Stimulated activated naive CD8-positive, alpha-beta T cell treated with anti-CD3 and anti-CD28 coated beads, Interleukin-15, amount 100 ng/mL, for 72 hours (primary cell): Measurements from ENCODE around the gene COPS4.
"Not testable (repeated sequence)": the region's sequence is repeated elsewhere in the genome, so short reads cannot be mapped to it uniquely, and the experiment has no call there.

ENCODE experiments used
- ATAC-seq: fragments of 150-1000 bp; cut with Tn5 transposase; 2 replicates; pipeline ENCODE4 v1.10.0; 2021; ENCODE audit warnings: mild to moderate bottlenecking, moderate library complexity
- DNase-seq, 2 donors: peaks; one replicate each; pipeline ENCODE4 v3.0.0; 2021 to 2022
- H3K27ac Mint-ChIP-seq, 2 donors: one replicate each; pipeline ENCODE4 v1.8.0; 2022; ENCODE audit warnings: mild to moderate bottlenecking in 2 of 2, mixed read lengths in 2 of 2, moderate library complexity in 2 of 2
- H3K27me3 Mint-ChIP-seq: one replicate; pipeline ENCODE4 v1.8.0; 2022; ENCODE audit warnings: mixed read lengths
- H3K4me1 Mint-ChIP-seq: one replicate; pipeline ENCODE4 v1.8.0; 2022; ENCODE audit warnings: mild to moderate bottlenecking, mixed read lengths
- H3K4me3 Mint-ChIP-seq, 2 donors: one replicate each; pipeline ENCODE4 v1.8.0; 2022; ENCODE audit warnings: mild to moderate bottlenecking in 2 of 2, mixed read lengths in 2 of 2, moderate library complexity in 1 of 2
- H3K9me3 Mint-ChIP-seq, 2 donors: one replicate each; pipeline ENCODE4 v1.8.0; 2022; ENCODE audit warnings: mixed read lengths in 2 of 2

Gene COPS4

DNA sequence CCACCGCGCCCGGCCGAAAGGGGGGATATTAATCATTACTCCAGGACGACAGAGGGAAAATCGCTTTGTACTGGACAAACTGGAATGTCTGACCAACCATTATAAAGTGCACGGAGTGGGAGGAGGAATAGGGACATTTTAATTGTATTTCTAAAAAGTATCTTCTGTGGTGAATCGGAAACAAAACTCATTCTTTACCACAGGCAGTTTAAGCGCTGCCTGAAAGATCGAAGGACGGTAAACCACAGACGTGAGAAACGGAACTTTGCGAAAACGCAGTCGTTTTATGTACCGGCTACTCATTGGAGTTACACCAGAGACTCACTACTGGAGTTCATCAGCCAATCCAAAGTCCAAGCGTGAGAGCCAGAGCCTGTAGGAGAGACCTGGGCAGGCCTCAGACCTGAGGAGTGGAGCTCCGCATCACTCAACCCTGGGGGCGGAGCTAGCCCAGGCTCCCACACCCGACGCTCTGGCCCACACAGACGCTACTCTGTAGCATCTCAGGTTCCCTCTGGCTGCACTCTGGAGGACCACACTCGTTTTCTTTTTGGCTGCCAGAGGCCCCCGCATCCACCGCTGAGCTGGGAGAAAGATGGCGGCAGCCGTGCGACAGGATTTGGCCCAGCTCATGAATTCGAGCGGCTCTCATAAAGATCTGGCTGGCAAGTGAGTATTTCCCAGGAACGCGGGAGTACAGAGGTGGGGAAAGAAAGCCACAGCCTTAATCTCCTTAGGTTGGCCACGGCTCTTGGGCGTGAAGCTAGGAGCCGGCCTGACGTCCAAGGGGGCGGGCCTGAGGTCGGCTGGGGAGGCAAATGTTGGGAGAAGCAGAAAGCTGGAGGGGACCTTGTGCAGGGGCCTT, at the start of gene COPS4:
TSS of gene COPS4 (plus strand) at position 554 of the 865 bp plus-strand sequence. CDS start at position 596, 42 bp downstream.
- Mint-ChIP-seq H3K4me3 (peak within 1 kb of the TSS; percentile 96 to 97), H3K27ac (peak within 1 kb of the TSS; percentile 100), H3K27me3 (no peaks in the 10 kb centered on the region), H3K9me3 (no peaks in the 10 kb centered on the region), H3K4me1 (peaks cover 30% of the 10 kb centered on the region)
- DNase-seq, result peak; percentile 93 to 98
- peak; percentile 99 for ATAC-seq

DNA sequence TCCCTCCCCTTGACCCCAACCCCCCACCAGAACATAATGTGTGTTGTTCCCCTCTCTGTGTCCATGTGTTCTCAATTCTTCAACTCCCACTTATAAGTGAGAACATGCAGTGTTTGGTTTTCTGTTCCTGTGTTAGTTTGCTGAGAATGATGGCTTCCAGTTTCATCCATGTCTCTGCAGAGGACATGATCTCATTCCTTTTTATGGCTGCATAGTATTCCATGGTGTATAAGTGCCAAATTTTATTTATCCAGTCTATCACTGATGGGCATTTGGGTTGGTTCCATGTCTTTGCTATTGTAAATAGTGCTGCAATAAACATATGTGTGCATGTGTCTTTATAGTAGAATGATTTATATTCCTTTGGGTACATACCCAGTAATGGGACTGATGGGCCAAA, 47.5 kb upstream of the COPS4 start:
- peaks cover 41% of the 10 kb centered on the region for H3K4me1 Mint-ChIP-seq
- H3K4me3 Mint-ChIP-seq, H3K9me3 Mint-ChIP-seq, H3K27me3 Mint-ChIP-seq, H3K27ac Mint-ChIP-seq, ATAC-seq, DNase-seq: not testable (repeated sequence)

DNA sequence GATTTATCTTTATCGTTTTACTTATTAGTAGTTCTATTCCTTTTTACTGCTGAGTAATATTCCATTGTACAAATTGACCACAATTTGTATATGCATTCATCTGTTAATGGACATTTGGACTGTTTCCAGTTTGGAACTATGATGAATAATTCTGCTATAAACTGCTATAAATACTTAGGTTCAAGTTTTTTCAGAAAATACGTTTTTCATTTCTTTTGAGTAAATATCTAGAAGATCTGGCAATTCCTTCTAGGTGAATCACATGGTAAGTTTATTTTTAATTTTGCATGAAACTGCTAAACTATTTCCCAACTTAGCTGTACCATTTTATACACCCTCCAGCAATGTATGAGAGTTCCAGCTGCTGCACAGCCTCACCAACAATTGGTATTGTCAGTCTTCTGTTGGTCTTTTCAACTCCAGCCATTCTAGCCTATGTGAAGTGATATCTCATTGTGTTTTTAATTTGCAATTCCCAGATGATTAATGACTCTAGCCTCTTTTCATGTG, 46.6 kb upstream of the COPS4 start:
- no peaks in the 10 kb centered on the region for H3K9me3 Mint-ChIP-seq
- H3K27ac Mint-ChIP-seq, result no peak overlapping the region
- ATAC-seq (no peak), DNase-seq (no peak)
- H3K4me1 Mint-ChIP-seq, result peaks cover 45% of the 10 kb centered on the region
- H3K27me3 Mint-ChIP-seq, result no peaks in the 10 kb centered on the region
- no peak overlapping the region for H3K4me3 Mint-ChIP-seq

DNA sequence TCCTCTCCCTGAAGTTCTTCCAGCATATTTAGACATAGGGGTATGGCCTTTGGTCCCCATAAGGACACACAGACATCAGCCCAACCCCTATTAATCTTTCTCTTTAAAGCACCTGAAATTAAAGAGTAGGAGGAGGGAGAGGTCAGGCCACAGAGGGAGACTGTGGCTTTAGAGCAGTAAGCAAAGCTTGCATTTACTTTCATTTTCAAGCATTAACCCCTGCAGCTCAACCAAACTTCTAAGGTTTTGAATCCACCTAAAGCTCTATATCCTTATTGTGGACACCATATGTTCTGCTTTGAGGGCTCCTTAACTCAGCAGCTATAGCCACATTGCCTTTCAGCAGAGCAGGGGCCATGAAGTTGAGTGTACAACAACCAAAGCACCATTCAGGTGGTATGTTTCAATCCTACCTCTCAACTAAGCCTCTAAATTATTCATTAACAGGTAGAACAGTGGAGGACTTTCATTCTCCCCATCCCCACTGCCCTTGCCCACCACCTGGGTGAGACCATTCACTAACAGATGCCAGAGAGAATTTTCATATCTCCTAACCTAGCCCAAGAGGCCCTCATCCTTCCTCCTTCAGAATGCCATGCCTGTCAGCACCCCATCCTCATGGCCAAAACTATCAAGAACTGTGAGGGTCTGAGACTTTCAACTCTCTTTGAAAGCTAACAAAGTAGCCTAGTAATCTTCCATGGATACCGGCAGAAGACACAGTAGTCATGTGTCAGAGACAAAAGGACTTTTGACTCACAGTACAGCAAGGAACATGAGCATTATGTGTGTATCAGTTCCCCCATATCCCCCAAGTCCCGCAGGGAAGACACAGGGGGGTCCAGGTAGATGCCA, 45.2 kb upstream of the COPS4 start:
- Mint-ChIP-seq H3K4me1 (peaks cover 39% of the 10 kb centered on the region), H3K4me3 (peak overlapping the region; percentile 58 to 72), H3K9me3 (no peaks in the 10 kb centered on the region), H3K27me3 (no peaks in the 10 kb centered on the region), H3K27ac (peak overlapping the region; percentile 73 to 79)
- DNase-seq (peak in 1 of 2 donors; percentile 10), ATAC-seq (peak; percentile 97)

DNA sequence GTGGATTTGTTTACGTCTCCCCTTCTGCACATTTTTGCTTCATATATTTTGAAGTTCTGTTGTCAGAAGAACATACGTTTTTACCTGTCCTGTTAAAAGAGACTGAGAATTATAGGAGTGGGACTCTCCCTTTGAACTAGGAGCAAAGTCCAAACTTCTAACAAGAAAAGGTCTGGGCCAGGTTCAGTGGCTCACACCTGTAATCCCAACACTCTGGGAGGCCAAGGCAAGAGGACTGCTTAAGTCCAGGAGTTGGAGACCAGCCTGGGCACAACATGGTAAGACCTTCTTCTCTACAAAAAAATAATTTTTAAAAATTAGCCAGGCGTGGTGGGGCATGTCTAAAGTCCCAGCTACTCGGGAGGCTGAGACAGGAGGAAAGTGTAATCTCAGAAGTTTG, 40.1 kb upstream of the COPS4 start:
- no peak overlapping the region for H3K4me3 Mint-ChIP-seq
- no peak for DNase-seq
- no peaks in the 10 kb centered on the region for H3K27me3 Mint-ChIP-seq
- no peaks in the 10 kb centered on the region for H3K9me3 Mint-ChIP-seq
- no peak for ATAC-seq
- peaks cover 27% of the 10 kb centered on the region for H3K4me1 Mint-ChIP-seq
- no peak overlapping the region for H3K27ac Mint-ChIP-seq

DNA sequence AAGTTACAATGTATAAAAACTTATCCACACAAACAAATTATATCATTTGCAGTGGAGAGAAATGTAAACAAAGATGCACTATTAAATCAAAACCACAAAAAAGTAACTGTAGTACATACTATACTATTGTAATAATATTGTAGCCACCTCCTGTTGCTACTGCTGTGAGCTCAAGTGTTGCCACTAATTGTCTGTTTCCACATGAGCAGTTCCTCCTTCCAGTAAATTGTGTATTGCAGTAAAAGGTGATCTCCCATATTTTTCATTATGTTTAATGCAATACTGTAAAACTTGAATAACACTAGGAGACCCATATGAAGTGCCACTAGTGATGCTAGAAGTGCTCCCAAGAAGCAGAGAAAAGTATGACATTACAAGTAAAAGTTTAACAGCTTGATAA, 36.1 kb upstream of the COPS4 start:
- Mint-ChIP-seq H3K4me1 (peaks cover 12% of the 10 kb centered on the region), H3K27me3 (no peaks in the 10 kb centered on the region), H3K9me3 (no peaks in the 10 kb centered on the region), H3K27ac (no peak overlapping the region), H3K4me3 (no peak overlapping the region)
- ATAC-seq (no peak), DNase-seq (no peak)

DNA sequence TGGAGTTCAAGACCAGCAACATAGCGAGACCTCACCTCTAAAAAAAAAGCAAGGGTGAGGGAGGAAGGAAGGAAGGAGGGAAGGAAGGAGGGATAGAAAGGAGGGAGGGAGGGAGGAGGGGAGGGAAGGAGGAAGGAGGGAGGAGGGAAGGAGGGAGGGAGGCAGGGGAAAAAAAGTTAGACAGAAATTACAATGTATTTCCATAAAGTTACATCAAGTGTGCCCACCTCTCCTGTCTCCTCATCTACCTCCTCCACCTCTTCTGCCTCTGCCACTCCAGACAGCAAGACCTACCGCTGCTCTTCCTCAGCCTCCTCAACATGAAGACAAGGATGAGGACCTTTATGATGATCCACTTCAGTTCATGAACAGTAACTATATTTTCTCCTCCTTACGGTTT, 32.7 kb upstream of the COPS4 start:
- no peaks in the 10 kb centered on the region for H3K27me3 Mint-ChIP-seq
- ATAC-seq (no peak), DNase-seq (no peak)
- H3K27ac Mint-ChIP-seq, result peak overlapping the region; percentile 51 to 82
- H3K9me3 Mint-ChIP-seq, result no peaks in the 10 kb centered on the region
- peaks cover 21% of the 10 kb centered on the region for H3K4me1 Mint-ChIP-seq
- no peak overlapping the region for H3K4me3 Mint-ChIP-seq

DNA sequence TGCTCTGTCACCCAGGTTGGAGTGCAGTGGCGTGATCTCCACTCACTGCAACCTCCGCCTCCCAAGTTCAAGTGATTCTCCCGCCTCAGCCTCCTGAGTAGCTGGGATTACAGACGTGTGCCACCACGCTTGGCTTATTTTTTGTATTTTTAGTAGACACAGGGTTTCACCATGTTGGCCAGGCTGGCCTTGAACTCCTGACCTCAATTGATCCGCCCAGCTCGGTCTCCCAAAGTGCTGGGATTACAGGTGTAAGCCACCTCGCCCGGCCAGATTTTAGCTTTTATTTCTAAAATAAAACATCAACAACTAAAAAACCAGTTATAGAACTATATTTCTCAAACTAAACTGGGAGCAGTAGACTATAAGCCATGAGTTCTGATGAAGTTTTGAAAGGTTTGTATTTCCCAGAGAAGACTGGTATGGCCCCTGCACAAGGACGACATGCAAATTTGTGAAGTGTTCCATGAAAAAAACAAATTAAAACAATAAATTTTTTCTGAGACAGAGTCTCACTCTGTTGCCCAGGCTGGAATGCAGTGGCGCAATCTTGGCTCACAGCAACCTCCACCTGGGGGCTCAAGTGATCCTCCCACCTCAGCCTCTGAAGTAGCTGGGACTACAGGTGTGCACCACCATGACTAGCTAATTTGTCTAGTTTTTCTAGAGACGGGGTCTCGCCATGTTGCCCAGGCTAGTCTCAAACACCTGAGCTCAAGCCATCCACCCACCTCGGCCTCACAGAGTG, 31.8 kb upstream of the COPS4 start:
- not testable (repeated sequence) for ATAC-seq, H3K27me3 Mint-ChIP-seq, H3K9me3 Mint-ChIP-seq, DNase-seq, H3K27ac Mint-ChIP-seq, H3K4me3 Mint-ChIP-seq
- peaks cover 30% of the 10 kb centered on the region for H3K4me1 Mint-ChIP-seq

DNA sequence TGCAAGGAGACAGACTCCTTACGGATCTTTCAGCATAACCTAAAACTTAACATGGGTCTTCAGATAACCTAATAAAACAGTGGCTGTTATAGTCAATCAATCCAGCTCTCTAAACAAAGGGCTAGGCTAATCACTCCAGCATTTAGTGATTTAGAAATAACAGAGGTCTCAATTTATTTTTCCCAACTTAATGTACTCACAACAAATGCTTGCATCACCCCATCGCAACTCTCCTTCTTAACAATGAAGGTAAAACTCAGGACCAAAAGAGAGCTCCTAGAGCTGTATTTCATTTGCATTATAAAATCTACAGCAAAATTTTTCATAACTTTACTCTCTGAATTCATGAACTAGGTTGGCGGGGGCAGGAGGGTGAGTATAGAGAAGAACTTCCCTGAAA, 25.5 kb upstream of the COPS4 start:
- H3K27me3 Mint-ChIP-seq, result no peaks in the 10 kb centered on the region
- H3K4me3 Mint-ChIP-seq, result peak overlapping the region; percentile 92 to 94
- H3K27ac Mint-ChIP-seq, result peak overlapping the region; percentile 99 to 100
- no peaks in the 10 kb centered on the region for H3K9me3 Mint-ChIP-seq
- no peak for ATAC-seq
- peaks cover 54% of the 10 kb centered on the region for H3K4me1 Mint-ChIP-seq
- no peak for DNase-seq

DNA sequence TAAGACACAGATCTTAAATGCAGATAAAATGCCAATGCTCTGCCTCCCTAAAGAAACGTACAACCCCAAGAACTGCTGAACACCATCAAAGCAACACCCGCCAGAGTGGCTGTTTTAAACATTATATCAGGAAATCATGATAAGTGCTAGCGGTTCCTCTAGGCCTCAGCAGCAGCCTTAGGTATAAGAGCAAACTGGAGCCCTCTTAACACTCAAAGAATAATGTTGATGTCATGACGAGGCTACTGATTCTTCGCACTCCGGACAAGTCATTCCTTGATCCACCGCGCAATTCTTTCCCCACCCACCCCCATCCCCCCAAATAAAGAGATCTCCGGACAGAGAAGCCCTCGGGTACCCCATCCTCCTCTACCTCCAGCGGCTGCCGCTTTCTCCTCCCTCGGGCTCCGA, 24.9 kb upstream of the COPS4 start:
- H3K27ac Mint-ChIP-seq, result peak overlapping the region; percentile 99 to 100
- no peak for ATAC-seq
- H3K4me1 Mint-ChIP-seq, result peaks cover 54% of the 10 kb centered on the region

DNA sequence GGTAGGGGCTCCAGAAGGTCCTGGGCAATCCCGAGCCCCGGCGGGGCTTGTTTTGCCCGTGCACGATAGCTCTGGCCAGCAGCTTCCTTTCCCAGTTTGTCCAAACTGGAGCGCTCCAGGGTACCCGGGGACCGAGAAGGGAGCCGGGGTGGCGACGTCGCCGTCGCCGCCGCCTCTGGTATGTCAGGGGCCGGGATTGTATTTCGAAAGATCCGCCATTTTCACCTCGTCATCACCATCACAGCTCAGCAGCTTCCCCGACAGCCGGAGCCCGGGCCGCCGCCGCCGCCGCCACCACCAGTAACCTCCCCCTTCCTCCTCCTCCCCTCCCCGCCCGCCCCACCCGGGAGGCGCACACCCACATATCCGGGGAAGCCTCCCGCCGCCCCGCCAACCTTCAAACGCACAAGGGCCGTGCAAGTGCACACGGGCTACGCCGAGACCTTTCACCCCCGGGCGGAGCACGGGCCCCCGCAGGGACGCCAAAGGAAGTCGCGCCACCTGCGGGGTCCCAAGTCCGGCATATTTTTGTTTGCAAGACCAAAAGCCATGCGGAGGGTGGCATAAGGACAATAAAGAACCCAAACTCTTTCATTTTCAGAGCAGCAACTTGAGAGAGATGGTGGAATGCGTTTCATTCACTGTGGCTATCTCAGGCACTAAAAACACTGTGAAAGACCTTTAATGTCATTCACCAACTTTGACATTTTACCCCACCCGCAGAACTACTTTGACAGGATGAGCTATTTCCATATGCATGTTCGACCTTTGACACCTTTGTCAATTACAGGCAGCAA, 24.3 kb upstream of the COPS4 start, which contains the start of gene LIN54:
TSS of gene LIN54 (minus strand) at position 302 of the 797 bp plus-strand sequence. CDS start 25,979 bp downstream, outside the sequence.
- peak within 1 kb of the TSS; percentile 99 to 100 for H3K27ac Mint-ChIP-seq
- H3K4me3 Mint-ChIP-seq, result peak within 1 kb of the TSS; percentile 92 to 94
- H3K9me3 Mint-ChIP-seq, result no peaks in the 10 kb centered on the region
- H3K4me1 Mint-ChIP-seq, result peaks cover 52% of the 10 kb centered on the region
- peak; percentile 85 for DNase-seq
- peak; percentile 70 for ATAC-seq
- no peaks in the 10 kb centered on the region for H3K27me3 Mint-ChIP-seq

More for the DNA sequence above, 24.9 kb upstream of the COPS4 start:
- peak in 1 of 2 donors; percentile 11 for DNase-seq
- H3K27me3 Mint-ChIP-seq, result no peaks in the 10 kb centered on the region
- H3K4me3 Mint-ChIP-seq, result peak overlapping the region; percentile 92 to 94
- no peaks in the 10 kb centered on the region for H3K9me3 Mint-ChIP-seq

DNA sequence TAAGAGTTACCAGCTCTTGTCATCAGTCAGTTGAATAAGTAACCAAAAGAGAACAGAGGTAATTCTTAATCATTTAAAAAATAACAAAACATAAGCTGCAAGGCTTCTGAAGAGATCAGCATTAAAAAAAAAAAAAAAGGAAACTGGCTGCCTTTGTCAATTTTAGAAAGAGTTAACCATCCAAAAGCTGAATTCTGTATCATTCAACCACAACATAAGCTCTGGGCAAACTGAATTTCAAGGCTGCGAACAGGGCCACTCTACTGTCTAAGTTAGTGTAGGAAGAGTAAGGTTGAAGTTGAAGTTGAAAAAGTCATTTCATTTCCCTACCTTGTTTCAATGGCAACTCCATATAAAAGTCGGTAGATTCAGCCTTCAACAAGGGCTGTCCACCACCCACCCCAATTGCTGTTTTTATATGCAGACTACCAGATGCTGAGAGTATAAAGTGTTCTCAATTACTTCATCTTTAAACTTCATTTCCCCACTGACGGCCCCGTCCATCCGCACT, 23.2 kb upstream of the COPS4 start:
- Mint-ChIP-seq H3K4me3 (peak overlapping the region; percentile 92 to 94), H3K4me1 (peaks cover 47% of the 10 kb centered on the region), H3K27ac (peak overlapping the region; percentile 85 to 96), H3K9me3 (no peaks in the 10 kb centered on the region), H3K27me3 (no peaks in the 10 kb centered on the region)
- ATAC-seq (peak; percentile 1), DNase-seq (no peak)

DNA sequence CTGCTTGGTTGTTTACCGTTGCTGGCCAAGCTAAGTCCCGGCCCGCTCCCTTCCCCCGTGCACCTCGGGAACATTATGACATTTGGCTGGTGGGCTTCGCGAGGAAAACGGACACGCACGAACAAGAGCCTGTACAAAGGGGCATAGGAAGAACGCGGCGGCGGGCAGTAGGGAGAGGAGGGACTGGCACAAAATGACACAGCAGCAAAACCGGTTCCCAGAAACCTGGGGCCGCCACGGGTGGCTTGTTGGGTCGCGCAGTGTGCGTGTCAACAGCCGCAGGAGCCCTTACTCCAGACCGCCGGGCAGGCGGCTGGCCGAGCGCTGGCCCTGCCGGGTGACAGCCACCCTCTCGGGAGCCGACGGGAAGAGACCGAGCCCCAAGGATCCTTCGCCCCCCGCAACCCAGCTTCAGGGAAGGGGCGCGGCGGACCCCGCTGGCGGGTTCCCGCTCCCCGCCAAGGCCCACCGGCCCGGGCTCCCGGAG, 22.7 kb upstream of the COPS4 start:
- H3K4me3 Mint-ChIP-seq, result peak overlapping the region; percentile 92 to 94
- H3K27ac Mint-ChIP-seq, result peak overlapping the region; percentile 85 to 96
- H3K4me1 Mint-ChIP-seq, result peaks cover 46% of the 10 kb centered on the region
- H3K27me3 Mint-ChIP-seq, result no peaks in the 10 kb centered on the region
- H3K9me3 Mint-ChIP-seq, result no peaks in the 10 kb centered on the region
- peak in 1 of 2 donors; percentile 64 for DNase-seq
- peak; percentile 26 for ATAC-seq
